Naive thymus-derived CD4-positive, alpha-beta T cell (primary cell): ENCODE data around the gene CEACAM21. TPM values are rescaled to one million over a fixed set of nuclear protein-coding genes. Genes with fewer than 3 reads are reported as not detected.
A peak's percentile ranks its signal among the peaks of the same experiment; 100 is the strongest.
"Not testable (repeated sequence)": the region's sequence is repeated elsewhere in the genome, so short reads cannot be mapped to it uniquely, and the experiment has no call there.

Experiments used
- ATAC-seq: fragments of 150-1000 bp; cut with Tn5 transposase; 2 replicates; pipeline ENCODE4 v1.10.0; 2021; ENCODE audit warnings: mild to moderate bottlenecking, moderate library complexity
- CTCF ChIA-PET: fragments of 350-600 bp; sonication (Branson Sonifier 250); formaldehyde crosslinking; loops from one replicate; lab custom pipeline; 2021; ENCODE audit warnings: antibody characterized with exemption; lab: Charles Lee
- POLR2A ChIA-PET: fragments of 350-600 bp; sonication (Branson Sonifier 250); formaldehyde crosslinking; loops from one replicate; lab custom pipeline; 2021; ENCODE audit warnings: antibody characterized with exemption, inconsistent platforms; lab: Charles Lee
- DNase-seq, 9 donors: peaks; one replicate each; pipeline versions ENCODE4 v3.0.0 to v3.0.0-alpha.2; 2020 to 2022; ENCODE audit warnings: mixed read lengths in 1 of 9
- H3K27ac ChIP-seq: one replicate; pipeline ENCODE4 v1.7.0; 2013; ENCODE audit warnings: mild to moderate bottlenecking, low read depth, low read length, moderate library complexity
- H3K27me3 ChIP-seq, 2 donors: one replicate each; pipeline ENCODE4 v1.7.0; 2013; ENCODE audit warnings: low read length in 2 of 2, mild to moderate bottlenecking in 2 of 2, moderate library complexity in 2 of 2; ENCODE audit not compliant: control insufficient read depth in 2 of 2, insufficient read depth in 2 of 2
- H3K36me3 ChIP-seq, 3 experiments: 1 replicate in 2 of 3; 2 replicates in 1 of 3; pipeline ENCODE4 v1.7.0; 2013; ENCODE audit warnings: low read length in 3 of 3, mild to moderate bottlenecking in 3 of 3, moderate library complexity in 1 of 3; ENCODE audit not compliant: insufficient read depth in 3 of 3, control insufficient read depth in 2 of 3
- H3K4me1 ChIP-seq, 2 donors: one replicate each; pipeline ENCODE4 v1.7.0; 2013; ENCODE audit warnings: low read length in 2 of 2, mild to moderate bottlenecking in 2 of 2, moderate library complexity in 1 of 2; ENCODE audit not compliant: control insufficient read depth in 2 of 2, insufficient read depth in 2 of 2
- H3K4me3 ChIP-seq: 2 replicates; pipeline ENCODE4 v1.7.0; 2013; ENCODE audit warnings: mild to moderate bottlenecking, low read length
- H3K9me3 ChIP-seq, 3 experiments: 1 replicate in 2 of 3; 2 replicates in 1 of 3; pipeline ENCODE4 v1.7.0; 2013; ENCODE audit warnings: low read length in 3 of 3; ENCODE audit not compliant: control insufficient read depth in 2 of 3
- H3K27ac Mint-ChIP-seq, 9 donors: one replicate each; pipeline ENCODE4 v1.8.0; 2020 to 2022; ENCODE audit warnings: mixed read lengths in 9 of 9, mild to moderate bottlenecking in 8 of 9, moderate library complexity in 5 of 9, inconsistent platforms in 2 of 9
- H3K27me3 Mint-ChIP-seq, 5 donors: one replicate each; pipeline ENCODE4 v1.8.0; 2021 to 2022; ENCODE audit warnings: mixed read lengths in 5 of 5, mild to moderate bottlenecking in 1 of 5
- H3K36me3 Mint-ChIP-seq, 5 donors: one replicate each; pipeline ENCODE4 v1.8.0; 2020 to 2022; ENCODE audit warnings: mixed read lengths in 5 of 5, mild to moderate bottlenecking in 3 of 5, inconsistent platforms in 1 of 5
- H3K4me1 Mint-ChIP-seq, 7 donors: one replicate each; pipeline ENCODE4 v1.8.0; 2020 to 2022; ENCODE audit warnings: mixed read lengths in 7 of 7, mild to moderate bottlenecking in 3 of 7, inconsistent platforms in 1 of 7
- H3K4me3 Mint-ChIP-seq, 10 donors: one replicate each; pipeline ENCODE4 v1.8.0; 2020 to 2022; ENCODE audit warnings: mild to moderate bottlenecking in 10 of 10, mixed read lengths in 10 of 10, moderate library complexity in 6 of 10, inconsistent platforms in 2 of 10
- H3K9me3 Mint-ChIP-seq, 11 donors: one replicate each; pipeline ENCODE4 v1.8.0; 2020 to 2022; ENCODE audit warnings: mixed read lengths in 11 of 11, mild to moderate bottlenecking in 4 of 11, inconsistent platforms in 1 of 11, moderate library complexity in 1 of 11
- intact Hi-C, 2 donors: fragments of 100-400 bp; cut with micrococcal nuclease; formaldehyde crosslinking; loops; one replicate each; pipeline ENCODE4 v1.15.1; 2023
- polyA plus RNA-seq, 2 donors: library from polyadenylated mRNA; unstranded; fragments of 300-500 nt; fragmentation: Illumina TruSeq; gene quantifications; one replicate each; pipeline ENCODE4 v1.2.3, GENCODE V29; 2021
- total RNA-seq, 6 experiments: library from RNA in 5 of 6; stranded (reverse) in 5 of 6; gene quantifications; 1 replicate in 5 of 6; 2 replicates in 1 of 6; pipeline ENCODE4 v1.2.3 and lab custom pipeline; 2021 to 2026

CEACAM21 gene
- total and polyA plus RNA-seq, 7 experiments from 2014 or later = 27.7 to 64.5 (median 43.6) TPM

GRCh38 chr19:41577144-41577830 lies 1.3 kb downstream of the CEACAM21 start:
- Histone ChIP-seq H3K36me3 (peaks cover 20 to 62% (median 21%) of the 10 kb centered on the region in 3 experiments), H3K4me3 (no peak overlapping the region), H3K27me3 (no peaks in the 10 kb centered on the region), H3K27ac (no peak overlapping the region), H3K4me1 (peaks cover 6 to 28% of the 10 kb centered on the region in 2 donors), H3K9me3 (peaks cover 0 to 8% (median 0%) of the 10 kb centered on the region in 3 experiments)
- Mint-ChIP-seq H3K4me3 (peak overlapping the region in 7 of 10 donors; percentile 7 to 83 (median 44)), H3K4me1 (peaks cover 28 to 37% (median 31%) of the 10 kb centered on the region in 7 donors), H3K36me3 (peaks cover 8 to 57% (median 39%) of the 10 kb centered on the region in 5 donors), H3K9me3 (peaks cover 0 to 20% (median 7%) of the 10 kb centered on the region in 11 donors), H3K27ac (peak overlapping the region in 5 of 9 donors; percentile 47 to 93 (median 59)), H3K27me3 (no peaks in the 10 kb centered on the region)
- no peak for ATAC-seq
- ChIA-PET POLR2A (interaction anchor here (0.6 to 2.0 kb wide), 2 partner anchors 11 to 393 kb away, joined by 3 to 6 read pairs; no protein-coding TSS in a partner anchor), CTCF (interaction anchor here (1.9 kb wide), 1 partner anchor 20 kb away, joined by 5 read pairs; no protein-coding TSS in a partner anchor)
- DNase-seq = no peak
- intact Hi-C loops = loop anchor here in 1 of 2 donors (2.0 kb wide), 1 partner anchor 18 kb away; no protein-coding TSS in a partner anchor

- ATAC-seq (no peak), DNase-seq (no peak)
- Mint-ChIP-seq H3K36me3 (peaks cover 10 to 63% (median 44%) of the 10 kb centered on the region in 5 donors), H3K9me3 (peaks cover 0 to 23% (median 8%) of the 10 kb centered on the region in 11 donors), H3K4me3 (peak overlapping the region in 2 of 10 donors; percentile 20 to 83), H3K4me1 (peaks cover 28 to 37% (median 31%) of the 10 kb centered on the region in 7 donors), H3K27ac (peak overlapping the region in 2 of 9 donors; percentile 58 to 59), H3K27me3 (no peaks in the 10 kb centered on the region)
- CTCF ChIA-PET = interaction anchor here (0.8 to 1.9 kb wide), 3 partner anchors 16 to 129 kb away, joined by 3 to 5 read pairs (median 3); no protein-coding TSS in a partner anchor
- Histone ChIP-seq H3K4me3 (no peak overlapping the region), H3K4me1 (peaks cover 6 to 28% of the 10 kb centered on the region in 2 donors), H3K9me3 (peaks cover 0 to 13% (median 0%) of the 10 kb centered on the region in 3 experiments), H3K27me3 (no peaks in the 10 kb centered on the region), H3K27ac (no peak overlapping the region), H3K36me3 (peaks cover 20 to 62% (median 21%) of the 10 kb centered on the region in 3 experiments)
- POLR2A ChIA-PET = interaction anchor here (1.8 kb wide), 1 partner anchor 46 kb away, joined by 6 read pairs; no protein-coding TSS in a partner anchor
- intact Hi-C loops = loop anchor here in 1 of 2 donors (2.0 kb wide), 1 partner anchor 17 kb away; no protein-coding TSS in a partner anchor
Measured at GRCh38 chr19:41577833-41578232, 1.9 kb downstream of the CEACAM21 start.

- peaks cover 29 to 37% (median 32%) of the 10 kb centered on the region in 7 donors for H3K4me1 Mint-ChIP-seq
- Histone ChIP-seq H3K27me3 (no peaks in the 10 kb centered on the region), H3K27ac (no peak overlapping the region), H3K36me3 (peaks cover 20 to 65% (median 21%) of the 10 kb centered on the region in 3 experiments), H3K4me1 (peaks cover 6 to 28% of the 10 kb centered on the region in 2 donors), H3K9me3 (peaks cover 0 to 13% (median 0%) of the 10 kb centered on the region in 3 experiments), H3K4me3 (no peak overlapping the region)
- DNase-seq (no peak), ATAC-seq (no peak)
- peak overlapping the region in 1 of 9 donors; percentile 66 for H3K27ac Mint-ChIP-seq
- ChIA-PET POLR2A (interaction anchor here (1.7 to 1.8 kb wide), 2 partner anchors 21 to 47 kb away, joined by 3 to 6 read pairs; no protein-coding TSS in a partner anchor), CTCF (interaction anchor here (1.1 to 1.9 kb wide), 2 partner anchors 18 to 130 kb away, joined by 3 to 5 read pairs; no protein-coding TSS in a partner anchor)
- H3K9me3 Mint-ChIP-seq = peaks cover 0 to 29% (median 11%) of the 10 kb centered on the region in 11 donors
- H3K36me3 Mint-ChIP-seq = peaks cover 20 to 72% (median 55%) of the 10 kb centered on the region in 5 donors
- intact Hi-C loops = no loop called here
- no peaks in the 10 kb centered on the region for H3K27me3 Mint-ChIP-seq
- H3K4me3 Mint-ChIP-seq = no peak overlapping the region
Measured at GRCh38 chr19:41578886-41579285, 2.9 kb downstream of the CEACAM21 start.

GRCh38 chr19:41581068-41581467 lies 5.1 kb downstream of the CEACAM21 start:
- Mint-ChIP-seq H3K36me3 (peaks cover 21 to 79% (median 70%) of the 10 kb centered on the region in 5 donors), H3K4me1 (peaks cover 15 to 26% (median 17%) of the 10 kb centered on the region in 7 donors), H3K9me3 (peaks cover 0 to 29% (median 11%) of the 10 kb centered on the region in 11 donors)
- H3K4me1 ChIP-seq = peaks cover 5 to 14% of the 10 kb centered on the region in 2 donors
- H3K27me3 ChIP-seq, DNase-seq, H3K27ac ChIP-seq, ATAC-seq, intact Hi-C loops, H3K4me3 ChIP-seq, H3K4me3 Mint-ChIP-seq, H3K27ac Mint-ChIP-seq, H3K27me3 Mint-ChIP-seq: not testable (repeated sequence)
- H3K9me3 ChIP-seq = peaks cover 0 to 13% (median 0%) of the 10 kb centered on the region in 3 experiments
- H3K36me3 ChIP-seq = peaks cover 20 to 86% (median 21%) of the 10 kb centered on the region in 3 experiments
- POLR2A ChIA-PET = interaction anchor here (1.0 kb wide), 1 partner anchor 317 kb away, joined by 3 read pairs; no protein-coding TSS in a partner anchor
- CTCF ChIA-PET = interaction anchor here (0.8 to 2.0 kb wide), 2 partner anchors 12 to 17 kb away, joined by 4 to 6 read pairs; no protein-coding TSS in a partner anchor

GRCh38 chr19:41582577-41583182 lies 6.7 kb downstream of the CEACAM21 start:
- DNase-seq, H3K27me3 Mint-ChIP-seq, H3K27me3 ChIP-seq, H3K4me3 ChIP-seq, POLR2A ChIA-PET, H3K4me3 Mint-ChIP-seq, CTCF ChIA-PET, ATAC-seq, H3K27ac ChIP-seq, intact Hi-C loops, H3K4me1 ChIP-seq, H3K27ac Mint-ChIP-seq: not testable (repeated sequence)
- H3K36me3 Mint-ChIP-seq = peaks cover 21 to 75% (median 65%) of the 10 kb centered on the region in 5 donors
- H3K9me3 Mint-ChIP-seq = peaks cover 0 to 29% (median 11%) of the 10 kb centered on the region in 11 donors
- peaks cover 20 to 99% (median 21%) of the 10 kb centered on the region in 3 experiments for H3K36me3 ChIP-seq
- peaks cover 0 to 13% (median 0%) of the 10 kb centered on the region in 3 experiments for H3K9me3 ChIP-seq
- H3K4me1 Mint-ChIP-seq = peaks cover 0 to 11% (median 2%) of the 10 kb centered on the region in 7 donors
